GM12891 (cell line): Measurements from ENCODE around the gene HNRNPA3.

Source experiments
- POLR2A ChIP-seq: IDR thresholded peaks from 2 replicates; pipeline ENCODE4 v1.6.1; 2011; ENCODE audit warnings: low read depth, low read length, control low read depth
- POLR2AphosphoS5 ChIP-seq: IDR thresholded peaks from 2 replicates; pipeline ENCODE4 v1.6.1; 2011; ENCODE audit warnings: low read depth, low read length, control low read depth
- SPI1 ChIP-seq: IDR thresholded peaks from 2 replicates; pipeline ENCODE4 v1.6.1; 2011; ENCODE audit warnings: low read depth, low read length, control low read depth
- TAF1 ChIP-seq: IDR thresholded peaks from 2 replicates; pipeline ENCODE4 v1.6.1; 2011; ENCODE audit warnings: low read depth, low read length, control low read depth

GRCh38 chr2:177256695-177257094, 44.1 kb downstream of the HNRNPA3 start:
- TF ChIP-seq POLR2A (no peak), POLR2AphosphoS5 (no peak), SPI1 (no peak), TAF1 (no peak)
